Activated CD4-positive, alpha-beta T cell treated with anti-CD3 and anti-CD28 coated beads, Interleukin-2, amount 50 U/mL, for 48 hours (primary cell): ENCODE data around the gene CALM3.
A peak's percentile ranks its signal among the peaks of the same experiment; 100 is the strongest.

Experiments used
- DNase-seq, 2 experiments: peaks; one replicate each; pipeline ENCODE4 v3.0.0-alpha.2; 2020

The CALM3 gene

GRCh38 chr19:46639358-46640182 is 38.4 kb downstream of the CALM3 start:
- peak; percentile 50 to 64 for DNase-seq

- no peak for DNase-seq
These were observed 39.5 kb downstream of the CALM3 start for GRCh38 chr19:46640656-46641055.

GRCh38 chr19:46644720-46645119 is 43.6 kb downstream of the CALM3 start:
- DNase-seq: no peak

GRCh38 chr19:46646402-46646801 is 45.3 kb downstream of the CALM3 start:
- no peak for DNase-seq

- no peak for DNase-seq
These were observed 47.2 kb downstream of the CALM3 start for GRCh38 chr19:46648060-46648960.

GRCh38 chr19:46648961-46649960 is 48.1 kb downstream of the CALM3 start:
- no peak for DNase-seq

- no peak for DNase-seq
These were observed 49.3 kb downstream of the CALM3 start for GRCh38 chr19:46650445-46650844.

GRCh38 chr19:46654621-46655152 is 53.6 kb downstream of the CALM3 start:
- no peak for DNase-seq

GRCh38 chr19:46656541-46656940 is 55.4 kb downstream of the CALM3 start:
- no peak for DNase-seq

GRCh38 chr19:46659151-46660007 is 58.2 kb downstream of the CALM3 start:
- peak; percentile 13 to 17 for DNase-seq

- peak; percentile 9 to 20 for DNase-seq
These were observed 58.9 kb downstream of the CALM3 start for GRCh38 chr19:46660008-46660517.
